ENCODE results near the gene CDHR3. TPM values are rescaled to one million over a fixed set of nuclear protein-coding genes. Genes with fewer than 3 reads are reported as not detected.

Gene CDHR3
- total and polyA plus RNA-seq, 10 of the 15 experiments (the other 5 are each of a cell fraction or from before 2014, with no cell fraction given), result 0.06 to 0.11 TPM; not detected in 8

DNA sequence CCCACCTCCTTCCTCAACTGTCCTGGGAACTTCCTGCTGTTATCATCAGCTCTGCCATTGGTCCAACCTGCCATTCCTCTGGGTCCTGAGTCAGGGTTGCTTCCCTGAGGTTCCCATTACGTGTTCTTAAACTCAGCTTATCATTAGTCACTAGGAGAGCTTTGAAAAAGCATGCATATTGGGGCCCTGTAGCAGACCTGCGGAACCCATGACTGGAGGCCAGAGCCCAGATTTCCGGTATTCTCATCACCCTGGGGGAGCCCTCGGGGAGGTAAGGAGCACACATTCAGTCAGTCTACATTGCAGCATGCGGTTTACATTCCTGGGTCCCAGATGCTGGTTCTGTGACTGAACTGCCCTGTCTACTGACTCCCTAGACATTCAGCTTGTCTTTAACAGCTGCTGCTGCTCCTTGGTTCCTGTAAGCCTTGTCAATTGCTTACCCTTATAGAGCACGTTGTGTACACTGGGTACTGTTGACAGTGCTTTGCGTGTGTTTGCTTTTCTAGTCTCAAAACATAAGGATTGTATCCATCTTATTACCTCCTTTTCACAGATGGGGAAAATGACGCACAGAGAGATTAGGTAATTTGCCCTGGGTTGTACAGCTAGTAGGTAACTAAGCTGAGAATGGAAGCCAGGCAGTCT, 12.8 kb downstream of the CDHR3 start:
- no peaks in the 10 kb centered on the region for H3K4me1 ChIP-seq (ENCODE audit: control insufficient read depth, insufficient read depth, low read length)
- no peak for ATAC-seq
- WGBS (ENCODE audit: insufficient coverage, insufficient replicate concordance, low lambda C conversion rate, missing lambda C conversion rate), result 30% methylated on average over 8 of the region's 8 CpGs
- no peak overlapping the region for H3K4me3 ChIP-seq
- no peaks in the 10 kb centered on the region for H3K9me3 ChIP-seq (replicated peaks; ENCODE audit: control insufficient read depth, insufficient read depth, low read length)
- no peaks in the 10 kb centered on the region for H3K36me3 ChIP-seq (ENCODE audit: control insufficient read depth in 2 of 2, insufficient read depth in 2 of 2, low read length in 1 of 2)
- H2AFZ ChIP-seq (ENCODE audit: control insufficient read depth, low read depth, low read length), result no peak overlapping the region
- no peak overlapping the region for H3K27ac ChIP-seq (ENCODE audit: control insufficient read depth, insufficient read depth)
- no peak overlapping the region for H3K4me2 ChIP-seq (ENCODE audit: control insufficient read depth, insufficient read depth)
- intact Hi-C loops (cut with micrococcal nuclease; ENCODE audit: unreplicated experiment), result no loop called here
- no TSS peak for BruUV-seq (replicated peaks)
- ChIA-PET SMC1A (ENCODE audit: uncharacterized antibody, unreplicated experiment) (interaction anchor here (0.6 to 0.9 kb wide), 2 partner anchors 30 to 292 kb away, joined by 3 read pairs; no protein-coding TSS in a partner anchor), RAD21 (ENCODE audit: unreplicated experiment) (no interaction called here), CTCF (interaction anchor here (2.0 kb wide), 1 partner anchor 215 kb away, joined by 8 read pairs; no protein-coding TSS in a partner anchor), POLR2A (no interaction called here)
- no peak for FAIRE-seq
- no peaks in the 10 kb centered on the region for H4K20me1 ChIP-seq (ENCODE audit: control insufficient read depth, insufficient read depth)
- TF ChIP-seq YBX1 (IDR thresholded peaks at IDR 0.05) (no peak), PAX8 (IDR thresholded peaks at IDR 0.05) (no peak), MTA3 (IDR thresholded peaks at IDR 0.05; ENCODE audit: borderline replicate concordance, low read length) (no peak), POLR2A (IDR thresholded peaks at IDR 0.05; ENCODE audit: low read depth, low read length) (no peak), IRF4 (IDR thresholded peaks at IDR 0.05; ENCODE audit: low read depth, low read length) (no peak), GABPA (IDR thresholded peaks at IDR 0.05; ENCODE audit: low read depth) (no peak), EGR1 (IDR thresholded peaks at IDR 0.05; ENCODE audit: borderline replicate concordance in 1 of 2, low read depth in 2 of 2, low read length in 2 of 2) (no peak)
- TF ChIP-seq, protein P1, sequence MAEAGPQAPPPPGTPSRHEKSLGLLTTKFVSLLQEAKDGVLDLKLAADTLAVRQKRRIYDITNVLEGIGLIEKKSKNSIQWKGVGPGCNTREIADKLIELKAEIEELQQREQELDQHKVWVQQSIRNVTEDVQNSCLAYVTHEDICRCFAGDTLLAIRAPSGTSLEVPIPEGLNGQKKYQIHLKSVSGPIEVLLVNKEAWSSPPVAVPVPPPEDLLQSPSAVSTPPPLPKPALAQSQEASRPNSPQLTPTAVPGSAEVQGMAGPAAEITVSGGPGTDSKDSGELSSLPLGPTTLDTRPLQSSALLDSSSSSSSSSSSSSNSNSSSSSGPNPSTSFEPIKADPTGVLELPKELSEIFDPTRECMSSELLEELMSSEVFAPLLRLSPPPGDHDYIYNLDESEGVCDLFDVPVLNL (IDR thresholded peaks at IDR 0.05; ENCODE audit: low read depth, low read length), result no peak
- TF ChIP-seq, protein P2, sequence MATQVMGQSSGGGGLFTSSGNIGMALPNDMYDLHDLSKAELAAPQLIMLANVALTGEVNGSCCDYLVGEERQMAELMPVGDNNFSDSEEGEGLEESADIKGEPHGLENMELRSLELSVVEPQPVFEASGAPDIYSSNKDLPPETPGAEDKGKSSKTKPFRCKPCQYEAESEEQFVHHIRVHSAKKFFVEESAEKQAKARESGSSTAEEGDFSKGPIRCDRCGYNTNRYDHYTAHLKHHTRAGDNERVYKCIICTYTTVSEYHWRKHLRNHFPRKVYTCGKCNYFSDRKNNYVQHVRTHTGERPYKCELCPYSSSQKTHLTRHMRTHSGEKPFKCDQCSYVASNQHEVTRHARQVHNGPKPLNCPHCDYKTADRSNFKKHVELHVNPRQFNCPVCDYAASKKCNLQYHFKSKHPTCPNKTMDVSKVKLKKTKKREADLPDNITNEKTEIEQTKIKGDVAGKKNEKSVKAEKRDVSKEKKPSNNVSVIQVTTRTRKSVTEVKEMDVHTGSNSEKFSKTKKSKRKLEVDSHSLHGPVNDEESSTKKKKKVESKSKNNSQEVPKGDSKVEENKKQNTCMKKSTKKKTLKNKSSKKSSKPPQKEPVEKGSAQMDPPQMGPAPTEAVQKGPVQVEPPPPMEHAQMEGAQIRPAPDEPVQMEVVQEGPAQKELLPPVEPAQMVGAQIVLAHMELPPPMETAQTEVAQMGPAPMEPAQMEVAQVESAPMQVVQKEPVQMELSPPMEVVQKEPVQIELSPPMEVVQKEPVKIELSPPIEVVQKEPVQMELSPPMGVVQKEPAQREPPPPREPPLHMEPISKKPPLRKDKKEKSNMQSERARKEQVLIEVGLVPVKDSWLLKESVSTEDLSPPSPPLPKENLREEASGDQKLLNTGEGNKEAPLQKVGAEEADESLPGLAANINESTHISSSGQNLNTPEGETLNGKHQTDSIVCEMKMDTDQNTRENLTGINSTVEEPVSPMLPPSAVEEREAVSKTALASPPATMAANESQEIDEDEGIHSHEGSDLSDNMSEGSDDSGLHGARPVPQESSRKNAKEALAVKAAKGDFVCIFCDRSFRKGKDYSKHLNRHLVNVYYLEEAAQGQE (IDR thresholded peaks at IDR 0.05; ENCODE audit: low read depth, low read length), result no peak
- DNase-seq (ENCODE audit: low read depth, low spot score), result no peak
- in situ Hi-C loops (cut with MboI), result no loop called here
- no peaks in the 10 kb centered on the region; a peak in 1 of 4 replicates for H3K27me3 ChIP-seq (replicated peaks in 1 of 2; ENCODE audit: control insufficient read depth in 2 of 2, insufficient read depth in 2 of 2, low read length in 1 of 2)
- H3K9ac ChIP-seq (ENCODE audit: control insufficient read depth, insufficient read depth, low read length), result no peak overlapping the region
- H3K79me2 ChIP-seq (ENCODE audit: control insufficient read depth, insufficient read depth, low read length), result no peaks in the 10 kb centered on the region

Measured in GM12878 (cell line).